ENCODE data around the gene RNF181.
"Not testable (repeated sequence)": the region's sequence is repeated elsewhere in the genome, so short reads cannot be mapped to it uniquely, and the experiment has no call there.

The RNF181 gene

DNA sequence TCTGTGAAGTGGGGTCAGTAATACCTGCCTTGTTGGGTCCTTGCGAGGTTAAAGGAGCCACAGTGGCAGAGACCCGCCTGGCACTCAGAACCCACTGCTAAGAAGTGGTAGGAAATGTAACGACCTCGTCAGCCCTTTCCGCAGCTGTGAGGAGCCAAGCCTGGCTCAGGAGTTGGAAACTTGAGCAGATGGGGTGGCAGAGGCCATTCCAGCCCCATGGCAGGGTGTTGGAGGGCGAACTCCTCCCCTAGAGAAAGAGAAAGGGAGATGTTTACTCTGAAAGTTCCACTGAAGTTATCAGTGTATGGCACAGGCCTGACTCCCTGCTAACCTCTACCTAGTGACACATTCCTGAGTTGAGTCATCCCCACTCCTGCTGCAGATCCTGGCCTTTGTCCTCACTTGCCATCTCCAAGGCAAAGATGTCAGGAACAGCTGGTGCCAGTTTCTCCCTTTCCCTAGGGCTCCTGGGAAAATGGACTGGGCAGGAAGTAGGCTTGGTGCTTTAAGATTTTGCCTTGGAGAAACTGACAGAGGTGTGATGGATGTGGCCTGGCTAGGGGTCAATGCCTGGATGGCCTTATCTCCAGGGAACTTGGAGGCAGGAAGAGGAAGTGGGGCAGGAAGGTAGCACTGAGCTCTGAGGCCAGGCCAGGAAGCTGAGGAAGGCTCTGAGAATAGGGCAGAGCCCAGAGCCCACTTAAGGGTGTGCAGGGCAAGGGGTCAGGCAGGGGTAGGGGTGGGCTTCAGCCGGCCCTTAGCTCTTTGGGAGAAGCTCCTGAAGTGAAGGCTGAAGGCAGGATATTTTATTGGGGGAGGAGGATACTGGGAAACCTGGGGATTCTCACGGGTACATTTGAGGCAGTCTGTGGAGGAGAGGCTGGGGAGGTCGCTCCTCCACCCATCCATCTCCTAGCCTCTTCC is 10.4 kb upstream of the RNF181 start:
- Histone ChIP-seq H3K27ac (ENCODE audit: low read depth, low read length) (peak overlapping the region; percentile 92), H3K9ac (ENCODE audit: low read length in 5 of 5) (peak overlapping the region; percentile 29 to 84 (median 79)), H3K4me3 (ENCODE audit: low read depth in 1 of 5, low read length in 5 of 5) (peak overlapping the region; percentile 68 to 82 (median 79))

GRCh38 chr2:85585781-85586105 is 9.8 kb upstream of the RNF181 start:
- peak overlapping the region; percentile 17 to 82 (median 79) for H3K4me3 ChIP-seq (ENCODE audit: low read depth in 1 of 5, low read length in 5 of 5)
- H3K27me3 ChIP-seq (ENCODE audit: control insufficient read depth in 5 of 5, insufficient read depth in 4 of 5, low read length in 5 of 5): no peaks in the 10 kb centered on the region
- H3K9ac ChIP-seq (ENCODE audit: low read length in 5 of 5): peak overlapping the region in 4 of 5 donors; percentile 0 to 39 (median 31)
- peaks cover 0 to 4% (median 0%) of the 10 kb centered on the region in 5 donors for H3K36me3 ChIP-seq (ENCODE audit: control insufficient read depth in 5 of 5, insufficient read depth in 5 of 5, low read length in 5 of 5)
- peaks cover 14 to 80% (median 59%) of the 10 kb centered on the region in 5 donors for H3K4me1 ChIP-seq (ENCODE audit: control insufficient read depth in 5 of 5, insufficient read depth in 5 of 5, low read length in 5 of 5)
- peak overlapping the region; percentile 92 for H3K27ac ChIP-seq (ENCODE audit: low read depth, low read length)
- no peaks in the 10 kb centered on the region for H3K9me3 ChIP-seq (ENCODE audit: control insufficient read depth in 5 of 5, low read length in 5 of 5)

More for the DNA sequence above, 10.4 kb upstream of the RNF181 start:
- Histone ChIP-seq H3K4me1 (ENCODE audit: control insufficient read depth in 5 of 5, insufficient read depth in 5 of 5, low read length in 5 of 5) (peaks cover 14 to 77% (median 56%) of the 10 kb centered on the region in 5 donors), H3K27me3 (ENCODE audit: control insufficient read depth in 5 of 5, insufficient read depth in 4 of 5, low read length in 5 of 5) (no peaks in the 10 kb centered on the region), H3K9me3 (ENCODE audit: control insufficient read depth in 5 of 5, low read length in 5 of 5) (no peaks in the 10 kb centered on the region), H3K36me3 (ENCODE audit: control insufficient read depth in 5 of 5, insufficient read depth in 5 of 5, low read length in 5 of 5) (peaks cover 0 to 4% (median 0%) of the 10 kb centered on the region in 5 donors)

DNA sequence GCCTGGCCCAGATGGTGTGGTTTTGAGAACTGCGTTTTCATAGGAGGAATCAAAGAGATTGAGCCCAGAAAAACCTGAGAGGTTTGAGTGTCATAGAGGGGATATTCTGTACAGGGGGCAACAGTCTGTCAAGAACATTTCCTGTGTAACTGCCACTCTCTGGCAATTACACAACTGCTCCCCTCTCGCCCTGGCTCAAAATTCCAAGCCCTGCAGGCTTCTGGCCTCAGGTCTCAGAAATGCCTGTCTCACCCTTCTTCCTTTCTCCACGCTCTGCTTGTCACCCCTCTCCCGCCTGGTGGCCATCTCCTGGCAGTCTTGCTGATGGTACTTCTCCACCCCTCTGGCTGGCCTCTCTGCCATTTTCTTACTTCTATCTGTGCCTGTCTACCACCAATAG is 7.3 kb upstream of the RNF181 start:
- H3K36me3 ChIP-seq (ENCODE audit: control insufficient read depth in 5 of 5, insufficient read depth in 5 of 5, low read length in 5 of 5): peaks cover 0 to 5% (median 0%) of the 10 kb centered on the region in 5 donors
- peak overlapping the region in 1 of 5 donors; percentile 39 for H3K9ac ChIP-seq (ENCODE audit: low read length in 5 of 5)
- H3K27ac ChIP-seq (ENCODE audit: low read depth, low read length): peak overlapping the region; percentile 92
- no peaks in the 10 kb centered on the region for H3K27me3 ChIP-seq (ENCODE audit: control insufficient read depth in 5 of 5, insufficient read depth in 4 of 5, low read length in 5 of 5)
- H3K4me3 ChIP-seq (ENCODE audit: low read depth in 1 of 5, low read length in 5 of 5): no peak overlapping the region
- peaks cover 17 to 92% (median 76%) of the 10 kb centered on the region in 5 donors for H3K4me1 ChIP-seq (ENCODE audit: control insufficient read depth in 5 of 5, insufficient read depth in 5 of 5, low read length in 5 of 5)
- no peaks in the 10 kb centered on the region for H3K9me3 ChIP-seq (ENCODE audit: control insufficient read depth in 5 of 5, low read length in 5 of 5)

DNA sequence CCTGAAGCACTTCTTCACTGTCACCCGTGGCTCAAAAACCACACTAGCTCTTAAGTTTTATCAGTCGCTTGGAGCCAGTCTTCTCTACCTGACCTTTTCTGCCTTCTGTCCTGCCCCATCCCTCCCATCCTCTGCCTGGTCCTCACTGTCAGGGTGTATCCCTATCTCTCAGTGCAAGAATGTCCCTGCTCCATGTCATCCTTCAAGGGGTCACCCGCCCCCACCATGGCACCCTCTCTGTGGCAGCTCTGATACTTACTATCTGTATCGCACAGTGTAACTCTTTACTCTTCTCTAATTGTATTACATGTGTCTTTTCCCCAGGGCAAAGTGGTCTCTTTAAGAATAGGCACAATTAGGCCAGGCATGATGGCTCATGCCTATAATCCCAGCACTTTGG is 6.9 kb upstream of the RNF181 start:
- Histone ChIP-seq H3K9ac (ENCODE audit: low read length in 5 of 5) (peak overlapping the region in 2 of 5 donors; percentile 18 to 39), H3K4me1 (ENCODE audit: control insufficient read depth in 5 of 5, insufficient read depth in 5 of 5, low read length in 5 of 5) (peaks cover 17 to 90% (median 74%) of the 10 kb centered on the region in 5 donors), H3K4me3 (ENCODE audit: low read depth in 1 of 5, low read length in 5 of 5) (no peak overlapping the region), H3K9me3 (ENCODE audit: control insufficient read depth in 5 of 5, low read length in 5 of 5) (no peaks in the 10 kb centered on the region), H3K36me3 (ENCODE audit: control insufficient read depth in 5 of 5, insufficient read depth in 5 of 5, low read length in 5 of 5) (peaks cover 0 to 6% (median 0%) of the 10 kb centered on the region in 5 donors), H3K27me3 (ENCODE audit: control insufficient read depth in 5 of 5, insufficient read depth in 4 of 5, low read length in 5 of 5) (no peaks in the 10 kb centered on the region), H3K27ac (ENCODE audit: low read depth, low read length) (peak overlapping the region; percentile 92)

GRCh38 chr2:85589181-85589580 is 6.4 kb upstream of the RNF181 start:
- Histone ChIP-seq H3K9me3 (ENCODE audit: control insufficient read depth in 5 of 5, low read length in 5 of 5) (no peaks in the 10 kb centered on the region), H3K9ac (ENCODE audit: low read length in 5 of 5) (peak overlapping the region in 2 of 5 donors; percentile 18 to 49), H3K4me1 (ENCODE audit: control insufficient read depth in 5 of 5, insufficient read depth in 5 of 5, low read length in 5 of 5) (peaks cover 17 to 87% (median 71%) of the 10 kb centered on the region in 5 donors), H3K36me3 (ENCODE audit: control insufficient read depth in 5 of 5, insufficient read depth in 5 of 5, low read length in 5 of 5) (peaks cover 0 to 6% (median 0%) of the 10 kb centered on the region in 5 donors), H3K27me3 (ENCODE audit: control insufficient read depth in 5 of 5, insufficient read depth in 4 of 5, low read length in 5 of 5) (no peaks in the 10 kb centered on the region), H3K27ac (ENCODE audit: low read depth, low read length) (peak overlapping the region; percentile 92), H3K4me3 (ENCODE audit: low read depth in 1 of 5, low read length in 5 of 5) (no peak overlapping the region)

- Histone ChIP-seq H3K4me3 (ENCODE audit: low read depth in 1 of 5, low read length in 5 of 5) (peak overlapping the region in 2 of 5 donors; percentile 7 to 24), H3K9ac (ENCODE audit: low read length in 5 of 5) (peak overlapping the region in 1 of 5 donors; percentile 63), H3K4me1 (ENCODE audit: control insufficient read depth in 5 of 5, insufficient read depth in 5 of 5, low read length in 5 of 5) (peaks cover 16 to 88% (median 72%) of the 10 kb centered on the region in 5 donors)
Measured at GRCh38 chr2:85589982-85590791, 5.4 kb upstream of the RNF181 start.

GRCh38 chr2:85590950-85591349 is 4.6 kb upstream of the RNF181 start:
- no peaks in the 10 kb centered on the region for H3K9me3 ChIP-seq (ENCODE audit: control insufficient read depth in 5 of 5, low read length in 5 of 5)
- peaks cover 0 to 6% (median 0%) of the 10 kb centered on the region in 5 donors for H3K36me3 ChIP-seq (ENCODE audit: control insufficient read depth in 5 of 5, insufficient read depth in 5 of 5, low read length in 5 of 5)
- no peaks in the 10 kb centered on the region for H3K27me3 ChIP-seq (ENCODE audit: control insufficient read depth in 5 of 5, insufficient read depth in 4 of 5, low read length in 5 of 5)
- H3K4me3 ChIP-seq (ENCODE audit: low read depth in 1 of 5, low read length in 5 of 5): peak overlapping the region in 2 of 5 donors; percentile 7 to 22
- H3K9ac ChIP-seq (ENCODE audit: low read length in 5 of 5): peak overlapping the region in 3 of 5 donors; percentile 14 to 63 (median 42)
- H3K4me1 ChIP-seq (ENCODE audit: control insufficient read depth in 5 of 5, insufficient read depth in 5 of 5, low read length in 5 of 5): peaks cover 13 to 84% (median 68%) of the 10 kb centered on the region in 5 donors
- peak overlapping the region; percentile 92 for H3K27ac ChIP-seq (ENCODE audit: low read depth, low read length)

More at GRCh38 chr2:85589982-85590791, 5.4 kb upstream of the RNF181 start:
- H3K9me3 ChIP-seq (ENCODE audit: control insufficient read depth in 5 of 5, low read length in 5 of 5): no peaks in the 10 kb centered on the region
- H3K27me3 ChIP-seq (ENCODE audit: control insufficient read depth in 5 of 5, insufficient read depth in 4 of 5, low read length in 5 of 5): no peaks in the 10 kb centered on the region
- H3K27ac ChIP-seq (ENCODE audit: low read depth, low read length): peak overlapping the region; percentile 92
- peaks cover 0 to 6% (median 0%) of the 10 kb centered on the region in 5 donors for H3K36me3 ChIP-seq (ENCODE audit: control insufficient read depth in 5 of 5, insufficient read depth in 5 of 5, low read length in 5 of 5)

DNA sequence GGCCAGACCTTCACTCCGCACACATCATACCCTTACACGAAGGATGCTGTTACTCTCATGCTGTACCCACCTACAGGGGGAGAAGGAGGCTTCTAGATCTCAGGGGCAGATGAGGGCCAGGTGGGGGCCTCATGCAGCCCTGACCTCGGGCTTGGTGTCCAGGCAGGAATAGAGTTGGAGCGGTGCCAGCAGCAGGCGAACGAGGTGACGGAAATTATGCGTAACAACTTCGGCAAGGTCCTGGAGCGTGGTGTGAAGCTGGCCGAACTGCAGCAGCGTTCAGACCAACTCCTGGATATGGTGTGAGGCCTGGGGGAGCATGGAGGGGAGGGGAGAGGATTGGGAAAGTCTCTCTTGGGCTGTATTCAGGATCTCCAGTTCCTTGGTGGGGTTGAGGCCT is 4.0 kb upstream of the RNF181 start:
- Histone ChIP-seq H3K4me1 (ENCODE audit: control insufficient read depth in 5 of 5, insufficient read depth in 5 of 5, low read length in 5 of 5) (peaks cover 15 to 84% (median 73%) of the 10 kb centered on the region in 5 donors), H3K9me3 (ENCODE audit: control insufficient read depth in 5 of 5, low read length in 5 of 5) (no peaks in the 10 kb centered on the region), H3K36me3 (ENCODE audit: control insufficient read depth in 5 of 5, insufficient read depth in 5 of 5, low read length in 5 of 5) (peaks cover 0 to 6% (median 0%) of the 10 kb centered on the region in 5 donors), H3K27me3 (ENCODE audit: control insufficient read depth in 5 of 5, insufficient read depth in 4 of 5, low read length in 5 of 5) (no peaks in the 10 kb centered on the region), H3K4me3 (ENCODE audit: low read depth in 1 of 5, low read length in 5 of 5) (peak overlapping the region in 1 of 5 donors; percentile 22), H3K9ac (ENCODE audit: low read length in 5 of 5) (peak overlapping the region in 1 of 5 donors; percentile 42), H3K27ac (ENCODE audit: low read depth, low read length) (peak overlapping the region; percentile 92)

DNA sequence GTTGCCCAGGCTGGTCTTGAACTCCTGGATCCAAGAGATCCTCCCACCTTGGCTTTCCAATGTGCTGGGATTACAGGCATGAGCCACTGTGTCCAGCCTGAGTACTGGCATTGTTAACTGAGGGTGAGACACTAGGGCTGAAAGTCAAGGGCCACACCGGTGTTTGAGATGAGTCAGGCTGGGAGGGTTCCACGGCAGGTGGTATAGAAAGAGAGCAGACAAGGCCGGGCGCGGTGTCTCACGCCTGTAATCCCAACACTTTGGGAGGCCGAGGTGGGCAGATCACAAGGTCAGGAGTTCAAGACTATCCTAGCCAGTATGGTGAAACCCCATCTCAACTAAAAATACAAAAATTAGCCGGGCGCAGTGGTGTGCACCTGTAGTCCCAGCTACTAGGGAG is 3.2 kb upstream of the RNF181 start:
- peaks cover 15 to 84% (median 80%) of the 10 kb centered on the region in 5 donors for H3K4me1 ChIP-seq (ENCODE audit: control insufficient read depth in 5 of 5, insufficient read depth in 5 of 5, low read length in 5 of 5)
- not testable (repeated sequence) for H3K9ac ChIP-seq (ENCODE audit: low read length in 5 of 5)
- H3K27ac ChIP-seq (ENCODE audit: low read depth, low read length): peak overlapping the region; percentile 92

More for the DNA sequence above, 3.2 kb upstream of the RNF181 start:
- not testable (repeated sequence) for H3K27me3 ChIP-seq (ENCODE audit: control insufficient read depth in 5 of 5, insufficient read depth in 4 of 5, low read length in 5 of 5); H3K4me3 ChIP-seq (ENCODE audit: low read depth in 1 of 5, low read length in 5 of 5); H3K9me3 ChIP-seq (ENCODE audit: control insufficient read depth in 5 of 5, low read length in 5 of 5)
- peaks cover 0 to 13% (median 6%) of the 10 kb centered on the region in 5 donors for H3K36me3 ChIP-seq (ENCODE audit: control insufficient read depth in 5 of 5, insufficient read depth in 5 of 5, low read length in 5 of 5)
